NCI-H146 (cell line): ENCODE measurements around the gene ZNF3.

ENCODE experiments used
- DNase-seq: peaks from one replicate; lab custom pipeline; 2025; lab: John Stamatoyannopoulos, UW

Gene ZNF3

DNA sequence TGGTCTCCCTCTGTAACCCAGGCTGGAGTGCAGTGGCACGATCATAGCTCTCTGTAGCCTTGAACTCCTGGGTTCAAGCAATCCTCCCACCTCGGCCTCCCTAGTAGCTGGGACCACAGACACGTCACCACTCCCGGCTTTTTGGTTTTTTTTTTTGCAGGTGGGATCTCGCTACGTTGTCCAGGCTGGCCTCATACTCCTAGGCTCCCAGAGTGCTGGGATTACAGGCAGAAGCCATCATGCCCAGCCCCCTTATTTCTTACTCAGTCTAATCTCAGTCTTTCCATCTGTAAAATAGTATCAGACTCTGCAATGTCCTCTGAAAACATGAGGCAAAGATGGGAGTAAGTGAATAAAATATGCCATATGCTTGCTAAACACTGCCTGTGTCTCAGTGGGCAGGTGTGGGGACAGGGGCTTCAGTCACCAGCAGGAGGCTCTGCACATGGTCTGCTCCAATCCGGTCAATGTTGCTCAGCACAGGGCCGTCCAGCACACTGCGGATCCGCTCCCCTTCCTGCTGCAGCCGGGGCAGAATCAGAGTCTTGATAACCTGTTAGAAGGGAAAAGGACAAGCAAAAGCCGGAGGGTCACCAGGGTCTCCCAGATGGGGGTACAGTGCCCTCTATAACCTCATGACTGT is 28.1 kb upstream of the ZNF3 start:
- no peak for DNase-seq

DNA sequence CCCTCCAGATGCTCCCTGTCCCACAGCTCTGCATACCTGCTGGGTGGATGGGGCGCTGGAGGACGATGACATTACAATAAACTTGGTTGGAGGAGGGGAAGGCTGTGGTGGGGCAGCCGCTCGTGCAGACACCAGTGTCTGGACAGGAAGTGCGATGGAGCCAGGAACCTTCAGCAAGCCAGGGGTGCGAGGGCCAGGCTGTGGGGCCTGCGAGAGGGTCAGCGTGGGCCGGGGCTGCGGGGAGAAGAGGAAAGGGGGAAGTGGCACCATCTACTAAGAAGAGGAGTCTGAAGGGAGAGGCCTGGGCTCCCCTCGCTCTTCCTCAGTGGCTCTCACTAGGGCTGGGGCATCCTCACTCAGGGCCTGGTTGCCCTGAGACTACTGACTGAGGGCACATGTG is 26.4 kb upstream of the ZNF3 start:
- DNase-seq = no peak

DNA sequence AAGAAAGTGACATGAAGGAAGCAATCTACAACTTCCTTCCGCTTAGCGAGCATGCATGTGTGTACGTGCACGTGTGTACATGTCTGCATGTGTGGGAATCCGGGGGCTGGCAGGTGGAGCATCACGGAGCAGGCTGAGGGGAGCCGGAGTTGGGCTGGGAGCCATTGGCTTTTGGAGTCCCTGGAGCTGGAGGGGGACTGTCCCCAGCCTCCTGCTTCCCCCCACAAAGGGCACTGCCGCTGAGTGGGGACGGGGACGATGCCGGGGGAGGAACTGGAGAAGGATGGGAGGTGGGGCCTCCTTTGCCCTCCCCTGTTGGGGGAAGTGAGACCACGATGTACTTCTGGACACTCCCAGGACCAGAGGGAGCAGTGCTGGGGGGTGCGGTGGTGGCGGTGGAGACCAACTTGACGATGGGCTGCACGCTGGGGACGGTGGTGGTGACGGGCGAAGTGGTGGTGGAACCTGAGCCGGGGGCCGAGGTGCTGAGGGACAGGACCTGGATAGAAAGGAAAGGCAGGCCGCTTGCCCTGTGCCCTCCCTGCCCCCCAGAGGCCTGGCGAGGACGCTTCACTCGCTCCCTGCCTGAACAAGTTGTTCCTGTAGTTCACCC is 25.7 kb upstream of the ZNF3 start:
- no peak for DNase-seq

DNA sequence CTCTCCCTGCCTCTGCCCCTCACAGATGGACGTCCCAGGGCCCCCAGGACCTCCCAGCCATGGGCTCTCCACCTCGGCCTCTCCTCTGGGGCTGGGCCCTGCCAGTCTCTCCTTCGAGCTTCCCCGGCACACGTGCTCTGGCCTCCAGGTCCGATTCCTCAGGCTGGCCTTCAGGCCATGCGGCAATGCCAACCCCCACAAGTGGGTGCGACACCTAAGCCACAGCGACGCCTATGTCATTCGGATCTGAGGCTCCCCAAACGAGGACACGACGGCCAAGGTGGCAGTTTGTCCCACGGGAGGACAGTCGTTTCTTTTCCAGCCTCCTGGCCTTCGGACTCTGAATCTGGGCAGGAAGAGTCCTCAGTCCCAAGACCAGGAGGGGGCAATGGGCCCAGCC is 25.1 kb upstream of the ZNF3 start:
- DNase-seq = no peak

GRCh38 chr7:100105534-100105933 is 24.0 kb upstream of the ZNF3 start:
- DNase-seq = no peak

- DNase-seq = no peak
Observed at GRCh38 chr7:100102950-100103840, 21.7 kb upstream of the ZNF3 start.

DNA sequence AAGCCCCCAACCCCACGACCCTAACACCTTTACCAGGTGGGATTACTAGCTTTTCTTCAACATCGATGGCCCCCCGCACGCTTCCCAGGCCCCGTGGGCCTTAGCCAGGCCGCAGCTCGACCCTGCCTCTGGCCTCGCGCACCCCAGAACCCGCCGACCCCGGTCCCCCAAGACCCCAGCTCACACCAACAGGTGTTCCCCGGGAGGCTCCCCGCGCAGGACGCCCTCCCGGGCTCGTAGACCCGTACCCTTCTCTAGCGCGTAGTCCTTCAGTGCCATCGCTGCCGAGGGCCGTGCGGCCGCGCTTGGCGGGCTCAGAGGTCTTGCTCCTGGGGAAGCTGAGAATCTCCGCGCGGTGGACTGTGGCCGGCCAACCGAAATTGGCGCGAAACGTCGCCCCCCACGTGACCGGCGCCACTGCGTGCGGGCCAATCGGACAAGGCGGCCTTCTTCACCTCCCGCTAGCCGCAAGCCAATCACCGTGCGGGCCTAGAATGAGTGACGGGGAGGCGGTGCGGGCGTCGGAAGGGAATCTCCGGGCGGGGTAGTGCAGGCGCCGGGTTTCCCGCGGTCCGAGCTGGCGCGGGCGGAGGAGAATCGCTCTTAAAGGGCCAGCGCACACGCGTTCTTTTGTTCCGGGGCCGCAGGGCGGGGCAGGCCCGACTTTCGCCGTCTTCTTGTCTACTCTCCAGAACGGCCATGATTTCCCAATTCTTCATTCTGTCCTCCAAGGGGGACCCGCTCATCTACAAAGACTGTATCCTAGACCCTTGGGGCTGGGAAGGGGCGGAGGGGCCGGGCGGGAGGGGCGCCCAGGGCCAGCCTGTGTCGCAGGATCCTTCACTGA is 19.7 kb upstream of the ZNF3 start, which contains the start of the genes AP4M1 and MCM7:
Gene AP4M1, plus strand, starts transcription at position 628 of the 847 bp plus-strand sequence. Its CDS starts 72 bp downstream, at position 700.
Gene MCM7, minus strand, starts transcription at position 382 of the 847 bp plus-strand sequence. Its CDS starts 103 bp downstream, at position 279.
- peak; percentile 99 for DNase-seq

GRCh38 chr7:100100420-100101015 is 19.0 kb upstream of the ZNF3 start:
- peak; percentile 95 for DNase-seq

- DNase-seq = no peak
Observed at GRCh38 chr7:100099452-100099851, 17.9 kb upstream of the ZNF3 start.

- no peak for DNase-seq
Observed at GRCh38 chr7:100098913-100099312, 17.4 kb upstream of the ZNF3 start.

GRCh38 chr7:100095704-100096103 is 14.2 kb upstream of the ZNF3 start:
- DNase-seq = no peak

DNA sequence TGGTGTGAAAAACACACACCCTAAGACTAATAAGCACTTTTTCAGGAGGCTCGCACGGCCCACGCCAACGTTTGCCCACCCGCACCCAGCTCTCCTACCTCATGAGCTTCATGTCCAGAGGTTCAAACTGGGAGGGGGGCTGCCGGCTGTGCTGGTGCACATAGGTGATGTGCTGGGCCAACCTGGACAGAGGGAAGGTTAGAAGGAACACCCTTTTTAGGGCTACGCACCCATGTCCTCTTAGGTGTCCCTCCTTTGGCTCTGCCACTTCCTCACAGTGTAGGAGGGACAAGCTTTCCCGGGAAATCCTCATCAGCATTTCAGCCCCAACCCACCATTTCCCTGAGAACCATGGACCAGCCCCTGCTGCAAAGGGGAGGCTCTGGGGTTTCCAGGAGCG is 13.8 kb upstream of the ZNF3 start:
- no peak for DNase-seq

- no peak for DNase-seq
Observed at GRCh38 chr7:100093925-100094486, 12.5 kb upstream of the ZNF3 start.

DNA sequence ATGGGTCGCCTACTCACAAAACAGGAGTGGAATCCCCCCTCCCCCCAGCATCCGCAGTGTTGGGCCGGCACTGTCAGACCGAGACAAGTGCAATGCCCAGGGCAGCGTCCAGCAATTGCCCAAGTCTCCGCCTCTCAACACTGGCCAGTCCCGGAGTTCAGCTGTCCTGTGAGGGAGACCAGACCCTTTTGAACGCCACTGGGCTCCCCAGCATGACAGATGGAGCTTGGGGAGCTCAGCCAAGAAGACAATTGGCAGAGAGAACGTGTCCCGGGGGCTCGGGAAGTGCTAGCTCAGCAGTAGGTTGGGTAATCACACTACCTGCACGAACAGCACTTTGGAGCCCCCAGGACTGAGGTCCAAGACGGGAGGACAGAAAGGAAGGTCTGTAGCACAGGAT is 12.0 kb upstream of the ZNF3 start:
- no peak for DNase-seq

DNA sequence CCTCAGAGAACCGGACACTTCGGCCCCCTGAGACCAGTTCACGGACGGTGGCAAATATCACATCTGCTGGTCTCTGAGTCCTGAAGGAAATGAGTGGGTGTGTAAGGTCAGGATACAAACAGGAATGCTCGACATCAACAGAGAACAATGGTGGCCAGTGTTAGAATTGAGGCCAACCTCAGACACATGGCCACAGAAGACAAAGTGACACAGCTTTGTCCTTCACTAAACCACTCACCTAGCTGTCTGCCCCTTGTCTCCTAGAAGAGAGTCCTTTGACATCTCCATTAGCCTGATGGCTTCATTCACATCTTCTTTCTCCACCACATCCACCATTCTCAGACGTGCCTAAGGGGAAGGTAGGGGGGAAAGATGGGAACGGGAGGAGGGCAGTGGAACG is 11.5 kb upstream of the ZNF3 start:
- DNase-seq = no peak

- DNase-seq = no peak
Observed at GRCh38 chr7:100091411-100092181, 10.1 kb upstream of the ZNF3 start.

GRCh38 chr7:100090527-100091410 is 9.2 kb upstream of the ZNF3 start:
- no peak for DNase-seq

DNA sequence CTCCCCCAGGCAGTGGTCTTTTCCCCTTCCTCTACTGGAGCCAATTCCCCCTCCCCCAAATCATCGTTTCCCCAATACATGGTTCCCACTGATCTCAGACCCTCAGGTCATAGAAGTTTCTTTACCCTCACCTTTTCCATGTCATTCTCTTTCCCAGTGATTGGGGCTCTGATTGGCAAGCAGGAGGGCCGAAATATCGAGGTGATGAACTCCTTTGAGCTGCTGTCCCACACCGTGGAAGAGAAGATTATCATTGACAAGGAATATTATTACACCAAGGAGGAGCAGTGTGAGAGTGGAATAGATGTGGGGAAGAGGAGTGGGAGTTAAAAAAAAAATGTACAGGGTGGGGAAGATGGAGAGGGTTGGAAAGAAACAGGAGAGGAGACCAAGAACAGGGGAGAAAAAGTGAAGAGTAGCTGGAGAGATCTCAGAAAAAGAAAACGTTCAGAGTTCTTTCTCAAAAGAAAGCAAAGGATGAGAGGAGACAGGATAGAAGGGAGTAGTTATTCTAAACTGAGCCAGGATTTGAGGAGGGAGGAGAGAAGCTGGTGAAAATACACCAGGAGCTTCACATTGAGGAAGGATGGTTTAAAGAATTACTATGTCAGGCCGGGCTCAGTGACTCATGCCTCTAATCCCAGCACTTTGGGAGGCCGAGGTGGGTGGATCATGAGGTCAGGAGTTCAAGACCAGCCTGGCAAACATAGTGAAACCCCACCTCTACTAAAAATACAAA is 8.1 kb upstream of the ZNF3 start:
- no peak for DNase-seq
